Astrocyte of the hippocampus (primary cell): Measurements from ENCODE around the gene TM4SF18.

Source experiments
- DNase-seq: peaks from one replicate; pipeline ENCODE4 v3.0.0; 2011; ENCODE audit warnings: low read depth, low spot score

TM4SF18 gene

GRCh38 chr3:149284034-149284433 lies 49.4 kb downstream of the TM4SF18 start:
- no peak for DNase-seq

DNA sequence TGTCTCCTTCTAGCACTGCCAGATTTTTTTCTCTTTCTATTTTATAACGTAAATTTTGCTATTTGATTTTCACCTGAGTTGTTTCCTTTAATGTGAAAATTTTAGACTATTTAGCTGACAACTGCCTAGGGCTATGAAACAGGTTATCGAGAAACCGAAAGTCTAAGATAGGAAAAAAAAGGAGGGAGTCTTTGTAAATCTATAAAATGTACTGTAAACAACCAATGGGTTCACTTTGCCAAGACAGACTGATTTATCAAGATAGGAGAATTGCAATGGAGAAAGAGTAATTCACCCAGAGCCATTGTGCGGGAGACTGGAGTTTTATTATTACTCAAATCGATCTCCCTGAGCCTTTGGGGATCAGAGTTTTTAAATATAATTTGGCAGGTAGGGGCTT lies 50.0 kb downstream of the TM4SF18 start:
- no peak for DNase-seq

DNA sequence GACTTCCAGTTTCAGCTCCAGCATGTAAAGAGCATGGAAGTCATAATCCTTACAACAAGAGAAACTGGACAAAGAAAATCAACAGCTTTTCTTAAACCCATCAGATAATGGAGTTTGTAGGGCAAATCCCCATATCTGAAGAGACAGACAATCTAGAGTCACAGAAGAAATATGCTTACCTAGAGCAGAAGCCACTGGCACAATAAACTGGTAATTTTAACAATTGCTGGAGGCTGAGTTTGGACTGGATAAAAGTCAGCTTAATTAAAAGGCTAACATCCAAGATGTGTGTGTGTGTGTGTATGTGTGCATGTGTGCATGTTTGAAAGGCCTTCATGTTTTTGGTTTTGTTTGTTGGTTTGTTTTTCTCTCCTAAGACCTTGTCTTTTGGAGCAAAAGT lies 50.6 kb downstream of the TM4SF18 start:
- DNase-seq = no peak

DNA sequence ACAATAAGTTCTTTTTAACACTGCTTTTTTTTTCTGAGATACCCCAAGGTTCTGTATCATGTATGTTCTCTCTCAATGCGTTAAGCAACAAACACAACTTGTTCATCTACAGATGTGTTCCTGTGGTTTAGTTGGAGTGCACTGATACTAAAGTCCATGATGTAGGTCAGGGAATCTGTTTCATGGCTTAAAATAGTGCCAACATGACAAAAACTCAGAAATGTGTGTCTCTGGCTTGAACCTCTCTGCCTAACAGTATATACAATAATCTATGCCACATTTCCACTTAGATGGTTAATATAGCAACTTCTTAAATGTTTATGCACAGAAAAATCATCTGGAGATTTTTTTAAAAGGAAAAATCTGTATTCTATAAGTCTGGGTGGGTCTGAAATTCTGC lies 51.1 kb downstream of the TM4SF18 start:
- no peak for DNase-seq

DNA sequence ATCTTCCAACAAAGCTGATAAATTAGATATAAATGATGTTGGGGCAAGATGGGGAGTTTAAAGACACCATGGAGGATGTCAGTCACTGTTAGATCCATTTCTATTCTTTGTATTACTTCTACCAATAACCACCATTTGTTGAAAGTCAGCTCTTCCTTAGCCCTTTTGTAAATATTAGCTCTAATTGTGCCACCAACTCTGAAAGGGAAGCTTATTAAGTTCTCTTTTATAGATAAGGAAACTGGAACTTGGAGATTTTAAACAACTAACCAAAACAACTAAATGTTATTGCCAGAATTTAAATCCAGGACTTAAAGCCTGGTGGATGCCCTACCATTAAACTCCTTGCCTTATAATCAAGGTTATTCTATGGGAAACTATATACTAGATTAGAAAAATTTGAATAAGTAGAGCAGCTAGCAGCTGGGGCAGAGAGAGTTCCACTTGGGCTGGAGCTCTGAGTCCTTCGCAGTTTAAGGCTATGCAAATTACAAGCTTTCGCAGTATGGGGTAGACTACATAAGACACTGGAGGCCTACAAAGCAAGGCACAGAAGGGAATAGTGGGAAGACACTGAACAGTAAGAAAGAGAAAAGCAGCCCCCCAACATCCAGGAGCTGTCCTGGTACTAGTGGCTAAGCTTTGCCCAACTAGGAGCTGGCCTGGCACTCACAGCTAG lies 52.6 kb downstream of the TM4SF18 start:
- DNase-seq = no peak

DNA sequence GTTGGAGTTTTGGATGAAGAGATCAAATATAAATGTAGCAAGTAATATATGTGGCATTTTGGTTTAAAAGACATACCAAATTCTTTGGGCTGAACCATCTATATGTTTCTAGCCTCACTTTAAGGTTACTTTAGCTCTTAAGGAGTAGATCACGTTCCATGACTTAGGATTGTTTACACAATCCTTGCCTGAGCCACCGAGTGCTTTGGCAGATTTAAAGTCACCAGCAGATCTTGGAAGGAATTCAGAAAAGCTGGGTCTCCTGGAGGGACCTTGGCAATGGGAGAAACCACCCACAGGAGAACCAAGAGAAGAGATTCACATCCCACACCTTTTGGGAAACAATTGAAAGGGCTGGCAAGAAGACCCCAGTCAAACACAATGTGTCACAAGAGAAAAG lies 54.5 kb downstream of the TM4SF18 start:
- DNase-seq = no peak

- peak; percentile 72 for DNase-seq
Measured at GRCh38 chr3:149277331-149277813, 56.1 kb downstream of the TM4SF18 start.

DNA sequence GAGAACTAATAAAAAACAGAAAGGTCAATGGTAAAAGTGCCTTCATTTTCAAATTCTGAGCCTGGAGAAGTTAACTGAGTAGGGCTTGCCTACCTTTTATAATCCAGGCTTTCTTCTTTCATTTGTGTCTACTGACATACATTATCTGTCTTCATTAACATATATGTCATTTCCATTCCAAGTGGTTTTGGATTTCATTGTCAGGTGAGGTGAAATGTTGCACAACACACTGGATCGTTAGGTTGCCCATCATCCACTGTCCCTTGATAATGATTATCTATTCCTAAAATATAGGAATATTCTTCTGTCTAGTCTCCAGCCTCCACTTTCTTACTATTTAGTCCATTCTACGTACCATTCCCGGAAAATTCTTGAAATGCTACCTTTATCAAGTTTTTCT lies 56.8 kb downstream of the TM4SF18 start:
- no peak for DNase-seq

GRCh38 chr3:149274220-149274619 lies 59.2 kb downstream of the TM4SF18 start:
- DNase-seq = no peak

- DNase-seq = peak; percentile 91
Measured at GRCh38 chr3:149273096-149273751, 60.2 kb downstream of the TM4SF18 start.

DNA sequence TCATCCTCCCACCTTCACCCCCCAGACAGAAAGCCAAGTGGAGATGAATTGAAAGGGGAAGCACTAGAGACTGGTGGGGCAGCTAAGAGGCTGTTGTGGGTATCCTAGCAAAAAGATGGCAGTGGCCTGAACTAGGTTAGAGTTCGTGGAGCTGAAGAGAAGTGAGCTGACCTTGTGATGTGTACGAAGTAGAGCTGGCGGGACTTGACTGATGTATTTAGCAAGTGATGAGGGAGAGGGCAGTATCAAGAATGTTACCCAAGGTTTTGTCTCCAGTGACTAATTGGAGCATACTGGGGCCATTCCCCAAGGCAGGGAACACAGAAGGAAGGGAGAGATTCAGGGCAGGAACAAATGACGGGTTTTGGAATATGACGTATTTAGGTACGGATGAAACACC lies 61.8 kb downstream of the TM4SF18 start:
- DNase-seq = no peak

GRCh38 chr3:149270180-149270579 lies 63.3 kb downstream of the TM4SF18 start:
- no peak for DNase-seq

DNA sequence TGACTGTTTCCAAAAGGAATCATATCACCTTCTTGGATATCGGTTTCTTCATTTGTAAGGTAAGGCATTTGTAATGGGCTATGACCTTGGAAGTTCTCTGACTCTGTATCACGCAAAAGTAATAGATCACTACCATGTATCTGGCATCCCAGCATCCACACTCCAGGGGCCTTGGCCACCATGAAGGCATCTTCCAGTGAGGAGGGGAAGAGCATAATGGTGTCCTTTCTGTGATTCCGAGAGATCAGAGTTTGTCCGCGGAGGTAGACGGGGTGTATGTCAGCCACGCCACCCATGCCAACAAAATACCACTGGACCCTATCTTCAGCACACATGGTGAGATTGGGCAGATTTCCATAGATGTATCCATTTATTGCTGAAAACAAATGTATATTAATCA lies 63.7 kb downstream of the TM4SF18 start:
- DNase-seq = no peak
